HCT116 (cell line): ENCODE measurements around the gene PDLIM7. TPM values are rescaled to one million over a fixed set of nuclear protein-coding genes. Genes with fewer than 3 reads are reported as not detected.

Source experiments
- ATAC-seq: fragments of 200-7000 bp; cut with Tn5 transposase; 2 replicates; pipeline ENCODE4 v1.9.1; 2020; ENCODE audit warnings: mild to moderate bottlenecking, moderate library complexity
- BruUV-seq: library from RNA; stranded (reverse); fragments of 400-500 nt; replicated peaks from 2 replicates; lab custom pipeline; 2021; lab: Mats Ljungman, UMichigan
- CTCF ChIA-PET: fragments of 300-600 bp; sonication (Branson Sonifier 250); formaldehyde crosslinking; loops from one replicate; lab custom pipeline; 2021; ENCODE audit warnings: antibody characterized with exemption; lab: Charles Lee
- POLR2A ChIA-PET: fragments of 300-600, 350-600 bp; sonication (Branson Sonifier 250); formaldehyde crosslinking; loops from one replicate; lab custom pipeline; 2021; ENCODE audit warnings: antibody characterized with exemption; lab: Charles Lee
- RAD21 ChIA-PET, 2 experiments: fragments of 300-600 bp; sonication (Branson Sonifier 250); formaldehyde crosslinking; loops; one replicate each; lab custom pipeline; 2023; ENCODE audit warnings: low total read pairs in 2 of 2; ENCODE audit not compliant: uncharacterized antibody in 2 of 2, unreplicated experiment in 2 of 2, low non-redundant PET in 1 of 2; lab: Charles Lee
- DNase-seq: peaks from one replicate; pipeline ENCODE4 v3.0.0-alpha.2; 2010; ENCODE audit warnings: low read depth, low spot score
- H2AFZ ChIP-seq: fragments of 200-600 bp; shearing (Covaris generic), sonication (generic); 2 replicates; pipeline ENCODE4 v1.6.1; 2017; ENCODE audit warnings: low read depth, mixed run types, mixed read lengths, antibody characterized with exemption, low read length; ENCODE audit not compliant: poor library complexity, severe bottlenecking
- H3K27ac ChIP-seq: 2 replicates; pipeline ENCODE4 v1.5.1; 2012; ENCODE audit warnings: low read depth, low read length
- H3K27me3 ChIP-seq: fragments of 200-600 bp; sonication (generic); 2 replicates; pipeline ENCODE4 v1.6.1; 2016; ENCODE audit warnings: mixed run types, low read length, mixed read lengths; ENCODE audit not compliant: insufficient read depth
- H3K36me3 ChIP-seq, 2 experiments: fragments of 200-500 bp in 1 of 2; fragments of 200-600 bp in 1 of 2; sonication (Bioruptor generic) in 1 of 2; sonication (generic) in 1 of 2; 2 replicates each; pipeline versions ENCODE4 v1.5.1 to v1.6.1; 2014 to 2016; ENCODE audit warnings: low read length in 2 of 2, inconsistent platforms in 1 of 2, mixed read lengths in 1 of 2, mixed run types in 1 of 2; ENCODE audit not compliant: insufficient read depth in 2 of 2, control insufficient read depth in 1 of 2
- H3K4me1 ChIP-seq, 2 experiments: fragments of 200-600 bp in 1 of 2; sonication (generic) in 1 of 2; 2 replicates each; pipeline versions ENCODE4 v1.5.1 to v1.6.1; 2012 to 2017; ENCODE audit warnings: low read length in 2 of 2, inconsistent platforms in 1 of 2, mild to moderate bottlenecking in 1 of 2, mixed read lengths in 1 of 2, mixed run types in 1 of 2, moderate library complexity in 1 of 2; ENCODE audit not compliant: insufficient read depth in 2 of 2, control insufficient read depth in 1 of 2
- H3K4me2 ChIP-seq: fragments of 200-600 bp; sonication (generic); 2 replicates; pipeline ENCODE4 v1.6.1; 2017; ENCODE audit warnings: mixed run types, low read length, mixed read lengths
- H3K4me3 ChIP-seq, 2 experiments: fragments of 200-600 bp in 1 of 2; sonication (generic) in 1 of 2; replicated peaks in 1 of 2; 2 replicates each; pipeline ENCODE4 v1.5.1; 2011 to 2016; ENCODE audit warnings: low read length in 2 of 2, control low read depth in 1 of 2, low read depth in 1 of 2, mild to moderate bottlenecking in 1 of 2, mixed read lengths in 1 of 2, mixed run types in 1 of 2
- H3K79me2 ChIP-seq: fragments of 200-600 bp; sonication (generic); 2 replicates; pipeline ENCODE4 v1.6.1; 2017; ENCODE audit warnings: mild to moderate bottlenecking, mixed run types, low read length, moderate library complexity, mixed read lengths; ENCODE audit not compliant: insufficient read depth
- H3K9ac ChIP-seq: fragments of 200-600 bp; sonication (generic); 2 replicates; pipeline ENCODE4 v1.6.1; 2016; ENCODE audit warnings: low read length, mixed read lengths
- H3K9me2 ChIP-seq: fragments of 200-600 bp; sonication (generic), shearing (Covaris generic); 2 replicates; pipeline ENCODE4 v1.6.1; 2017; ENCODE audit warnings: mixed run types, mild to moderate bottlenecking, moderate library complexity; ENCODE audit not compliant: insufficient read depth
- H3K9me3 ChIP-seq, 2 experiments: fragments of 200-500 bp in 1 of 2; fragments of 200-600 bp in 1 of 2; sonication (Bioruptor generic) in 1 of 2; sonication (generic) in 1 of 2; 2 replicates each; pipeline ENCODE4 v1.6.1; 2014 to 2017; ENCODE audit warnings: low read length in 2 of 2, mixed read lengths in 2 of 2, inconsistent platforms in 1 of 2, low read depth in 1 of 2, mild to moderate bottlenecking in 1 of 2, mixed run types in 1 of 2, moderate library complexity in 1 of 2; ENCODE audit not compliant: control insufficient read depth in 1 of 2, insufficient read depth in 1 of 2
- H4K20me1 ChIP-seq: fragments of 200-600 bp; sonication (generic), shearing (Covaris generic); 2 replicates; pipeline ENCODE4 v1.6.1; 2017; ENCODE audit warnings: mixed run types, mild to moderate bottlenecking, moderate library complexity; ENCODE audit not compliant: insufficient read depth
- EGR1 ChIP-seq: IDR thresholded peaks from 2 replicates; pipeline ENCODE4 v1.6.1; 2012; ENCODE audit warnings: low read depth
- POLR2AphosphoS5 ChIP-seq: IDR thresholded peaks from 2 replicates; pipeline ENCODE4 v1.6.1; 2011; ENCODE audit warnings: mild to moderate bottlenecking, low read depth, low read length, moderate library complexity
- RAD21 ChIP-seq: IDR thresholded peaks from 2 replicates; pipeline ENCODE4 v1.6.1; 2012; ENCODE audit warnings: low read depth, mild to moderate bottlenecking
- REST ChIP-seq: IDR thresholded peaks from 2 replicates; pipeline ENCODE4 v1.6.1; 2012; ENCODE audit warnings: low read depth
- intact Hi-C: fragments of 100-400 bp; cut with micrococcal nuclease; formaldehyde crosslinking; loops from 2 replicates; pipeline ENCODE4 v1.10.0; 2022
- total RNA-seq: library from RNA; stranded (reverse); gene quantifications from one replicate; pipeline ENCODE4 v1.2.1, GENCODE V29; 2021; ENCODE audit not compliant: unreplicated experiment

PDLIM7 gene
- total RNA-seq, 1 experiment from 2014 or later = 153 TPM

GRCh38 chr5:177442066-177442826 lies 55.2 kb downstream of the PDLIM7 start:
- peaks cover 3% of the 10 kb centered on the region; the same call in 1 of the 2 replicates for H4K20me1 ChIP-seq
- H3K9ac ChIP-seq = no peak overlapping the region
- H3K79me2 ChIP-seq = peaks cover 38% of the 10 kb centered on the region; the same call in 1 of the 2 replicates
- POLR2A ChIA-PET = no interaction called here
- intact Hi-C loops = no loop called here
- H3K4me2 ChIP-seq = no peak overlapping the region
- TF ChIP-seq REST (no peak), POLR2AphosphoS5 (peak; percentile 18), EGR1 (no peak), RAD21 (no peak)
- TF ChIP-seq, all 23 proteins: peak for 1
- no peaks in the 10 kb centered on the region for H3K9me2 ChIP-seq
- H2AFZ ChIP-seq = no peak overlapping the region
- H3K36me3 ChIP-seq = peaks cover 3 to 24% of the 10 kb centered on the region in 2 experiments; a peak in 3 of 4 replicates
- ATAC-seq (0 out of 2 replicates have a peak, but pooled peaks have one; percentile 1), DNase-seq (no peak)
- no peaks in the 10 kb centered on the region for H3K27me3 ChIP-seq
- CTCF ChIA-PET = no interaction called here
- peak overlapping the region; percentile 40; the same call in 1 of the 2 replicates for H3K27ac ChIP-seq
- H3K4me1 ChIP-seq = peaks cover 0 to 33% of the 10 kb centered on the region in 2 experiments; a peak in 2 of 4 replicates
- no TSS peak for BruUV-seq
- H3K4me3 ChIP-seq = no peak overlapping the region
- no peaks in the 10 kb centered on the region for H3K9me3 ChIP-seq
- RAD21 ChIA-PET = no interaction called here
